CD4-positive, alpha-beta T cell treated with Interleukin-4 for 1 hour (primary cell): ENCODE measurements around the gene ACBD4.

ENCODE experiments used
- DNase-seq, 2 donors: peaks; one replicate each; pipeline ENCODE4 v3.0.0-alpha.2; 2020 to 2022

Gene ACBD4

GRCh38 chr17:45138911-45139532 lies 3.5 kb downstream of the ACBD4 start:
- no peak for DNase-seq

- no peak for DNase-seq
These were observed 4.0 kb downstream of the ACBD4 start for GRCh38 chr17:45139533-45139920.

DNA sequence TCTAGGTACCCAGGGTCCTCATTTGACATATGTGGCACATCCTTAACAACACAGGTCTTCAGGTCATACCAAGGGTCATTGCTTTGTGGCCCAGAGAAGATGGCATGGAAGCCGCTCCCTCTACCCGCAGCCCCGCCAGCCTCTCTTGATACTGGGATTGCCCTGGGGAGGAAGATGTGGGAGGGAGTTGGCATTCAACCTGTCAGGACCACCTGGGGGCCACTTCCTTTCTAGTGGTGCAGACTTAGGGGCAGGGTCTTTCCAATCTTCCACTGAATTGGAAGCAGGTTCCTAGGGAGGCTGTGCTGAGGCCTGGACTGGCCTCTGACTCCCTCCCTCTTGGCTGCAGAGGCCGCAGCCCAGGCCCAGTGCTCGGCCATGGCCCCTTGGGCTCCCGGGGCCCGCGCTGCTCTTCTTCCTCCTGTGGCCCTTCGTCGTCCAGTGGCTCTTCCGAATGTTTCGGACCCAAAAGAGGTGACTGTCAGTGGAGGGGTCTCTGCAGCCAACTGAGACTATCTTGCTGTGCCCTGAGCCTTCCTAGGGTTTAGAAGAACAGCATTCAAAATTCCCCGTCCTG lies 7.7 kb downstream of the ACBD4 start:
- no peak for DNase-seq

DNA sequence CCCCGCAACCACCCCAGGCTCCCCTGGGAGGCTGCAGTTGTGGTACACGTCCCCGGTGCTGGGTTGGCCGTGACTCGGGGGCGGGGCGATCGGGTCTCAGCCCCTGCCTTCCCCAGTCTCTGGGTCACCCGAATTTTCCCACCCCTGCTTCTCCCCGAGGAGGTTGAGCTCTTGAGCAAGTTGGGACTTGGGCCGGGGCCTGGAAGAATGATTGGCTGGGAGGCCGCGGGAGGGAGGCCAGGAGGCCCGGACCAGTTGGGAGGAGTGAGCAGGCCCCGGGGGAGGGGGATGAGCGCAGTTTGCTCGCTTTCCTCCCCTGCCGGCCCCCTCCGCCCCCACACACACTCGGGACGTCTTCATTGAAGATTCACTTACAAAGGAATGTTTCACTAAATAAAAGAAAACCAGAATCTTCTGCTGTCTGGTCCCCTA lies 8.3 kb downstream of the ACBD4 start:
- peak; percentile 15 to 45 for DNase-seq

DNA sequence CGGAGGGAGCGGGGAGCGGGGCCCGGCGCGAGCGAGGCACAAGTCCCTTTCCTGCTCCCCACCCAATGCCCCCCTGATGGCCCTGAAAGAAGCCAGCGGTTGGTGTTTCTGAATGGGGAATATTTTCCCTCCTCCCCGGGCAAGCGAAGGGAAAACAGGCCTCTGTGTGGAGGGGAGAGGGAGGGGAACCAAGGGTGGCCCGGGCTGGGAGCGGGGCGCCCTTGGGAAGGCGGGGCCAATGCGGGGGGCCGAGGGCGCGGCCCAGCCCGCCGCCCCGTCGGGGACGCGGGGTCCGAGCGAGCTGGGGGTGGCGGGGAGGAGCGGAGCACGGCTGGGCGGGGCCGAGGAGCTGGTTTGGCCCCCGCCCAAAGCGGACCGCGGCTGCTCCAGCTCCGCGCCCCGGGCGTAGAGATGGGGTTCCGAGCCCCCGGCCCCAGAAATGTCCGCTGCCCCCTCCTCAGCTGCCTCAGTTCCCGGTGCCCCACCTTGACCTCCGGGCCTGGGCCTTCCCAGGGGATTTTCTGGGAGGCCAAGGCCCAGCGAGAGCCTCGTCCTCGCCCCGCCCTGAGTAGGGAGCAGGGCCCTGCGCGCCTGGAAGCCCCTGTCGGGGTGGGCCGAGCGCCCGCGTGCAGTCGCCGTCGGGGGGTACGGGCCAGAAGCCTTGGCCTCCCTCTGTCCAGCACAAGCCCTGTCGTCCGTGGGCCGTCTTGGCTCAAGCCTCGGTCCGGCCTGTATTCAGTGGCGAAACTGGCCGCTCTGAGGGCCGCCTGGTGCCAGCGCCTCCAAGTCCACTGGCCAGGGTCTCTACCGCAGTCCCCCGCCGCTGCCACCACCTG lies 8.9 kb downstream of the ACBD4 start:
- no peak for DNase-seq

DNA sequence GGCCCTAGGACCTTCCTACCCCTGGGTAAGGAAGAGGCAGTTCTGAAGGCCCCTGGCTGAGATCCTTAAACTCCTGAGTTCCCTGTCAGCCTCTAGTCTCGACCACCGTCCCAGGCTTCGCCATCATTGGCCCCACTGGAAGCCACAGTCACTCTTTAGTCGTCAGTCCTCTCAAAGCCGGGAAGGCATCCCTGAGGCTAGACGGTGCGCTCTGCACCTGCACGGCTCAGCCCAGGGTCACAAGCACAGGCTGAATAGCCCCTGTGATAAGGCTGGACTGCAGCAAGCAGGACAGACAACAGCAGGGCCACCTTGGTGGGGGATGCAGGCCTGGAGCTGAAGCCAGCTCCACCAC lies 9.5 kb downstream of the ACBD4 start:
- no peak for DNase-seq

- no peak for DNase-seq
These were observed 10.7 kb downstream of the ACBD4 start for GRCh38 chr17:45146166-45146565.

GRCh38 chr17:45146592-45146889 lies 11.1 kb downstream of the ACBD4 start:
- no peak for DNase-seq

- no peak for DNase-seq
These were observed 11.5 kb downstream of the ACBD4 start for GRCh38 chr17:45146890-45147580.

DNA sequence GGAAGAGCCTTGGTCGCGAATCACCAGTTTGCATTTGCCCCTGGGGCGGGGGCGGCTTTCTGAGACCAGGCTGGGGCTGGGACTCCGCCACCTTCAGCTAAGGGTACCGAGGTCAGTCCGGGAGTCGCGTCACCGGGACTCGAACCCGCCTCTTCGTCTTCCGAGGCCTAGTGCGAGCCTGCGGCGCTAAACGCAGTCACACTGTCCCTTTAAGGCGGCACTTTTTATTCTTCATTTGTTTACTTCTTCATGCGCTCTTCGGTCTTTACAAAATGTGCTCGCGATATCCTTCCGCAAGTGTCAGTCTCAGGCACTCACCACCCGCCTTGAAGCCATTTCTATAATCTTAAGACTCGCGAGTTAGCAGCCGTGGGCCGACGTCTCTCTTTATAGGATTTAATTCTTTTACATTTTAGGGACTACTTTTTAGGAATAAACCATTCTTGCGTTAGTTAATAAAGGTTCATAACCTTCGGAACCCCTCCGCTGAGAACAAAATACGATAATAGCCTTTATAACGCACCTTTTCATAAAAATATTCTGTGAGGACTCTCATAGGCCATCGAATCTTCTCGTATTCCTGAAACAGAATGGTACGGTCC lies 12.2 kb downstream of the ACBD4 start:
- peak; percentile 88 to 91 for DNase-seq

DNA sequence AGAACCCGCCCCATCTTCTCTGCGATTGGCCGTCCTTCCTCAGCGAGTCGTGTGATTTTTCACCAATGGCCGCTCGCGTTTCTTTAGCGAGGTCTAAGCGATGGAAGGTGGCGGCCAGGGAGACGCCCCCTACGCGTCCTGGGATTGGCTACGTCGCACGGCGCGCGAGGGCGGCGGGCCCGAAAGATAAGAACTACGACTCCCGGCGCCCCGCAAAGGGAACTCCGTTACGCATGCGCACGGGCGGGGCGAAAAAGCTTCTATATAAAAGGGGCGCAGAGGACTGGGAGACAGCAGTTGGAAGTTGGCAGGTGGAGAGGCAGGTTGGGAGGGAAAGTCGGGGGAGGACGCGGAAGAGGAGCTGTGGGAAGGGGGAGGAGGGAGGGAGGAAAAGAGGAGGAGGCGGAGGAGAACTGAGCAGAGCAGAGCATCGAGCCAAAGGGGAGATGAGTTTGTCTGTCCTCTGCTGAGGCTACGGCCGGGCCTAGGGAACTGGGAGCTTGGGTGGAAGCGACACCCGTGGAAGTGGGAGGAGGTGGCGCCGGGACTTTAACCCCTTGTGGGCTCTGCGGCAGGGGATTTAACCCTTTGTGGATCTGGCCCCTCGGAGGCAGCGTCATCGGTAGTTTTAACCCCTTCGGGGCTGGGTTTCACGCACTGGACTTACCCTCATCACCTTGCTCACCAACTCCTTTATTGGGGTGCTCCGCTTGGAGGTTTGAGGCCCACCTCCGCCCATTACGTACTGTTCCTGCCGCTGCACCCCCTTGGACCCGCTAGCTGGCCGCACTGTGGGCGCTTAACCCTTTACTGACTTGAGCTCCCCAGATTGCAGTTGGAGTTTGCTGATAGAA lies 12.9 kb downstream of the ACBD4 start, which contains the start of gene HEXIM1:
TSS of gene HEXIM1 (plus strand) at position 293 of the 854 bp plus-strand sequence. CDS start 716 bp downstream, outside the sequence.
- peak; percentile 100 for DNase-seq

DNA sequence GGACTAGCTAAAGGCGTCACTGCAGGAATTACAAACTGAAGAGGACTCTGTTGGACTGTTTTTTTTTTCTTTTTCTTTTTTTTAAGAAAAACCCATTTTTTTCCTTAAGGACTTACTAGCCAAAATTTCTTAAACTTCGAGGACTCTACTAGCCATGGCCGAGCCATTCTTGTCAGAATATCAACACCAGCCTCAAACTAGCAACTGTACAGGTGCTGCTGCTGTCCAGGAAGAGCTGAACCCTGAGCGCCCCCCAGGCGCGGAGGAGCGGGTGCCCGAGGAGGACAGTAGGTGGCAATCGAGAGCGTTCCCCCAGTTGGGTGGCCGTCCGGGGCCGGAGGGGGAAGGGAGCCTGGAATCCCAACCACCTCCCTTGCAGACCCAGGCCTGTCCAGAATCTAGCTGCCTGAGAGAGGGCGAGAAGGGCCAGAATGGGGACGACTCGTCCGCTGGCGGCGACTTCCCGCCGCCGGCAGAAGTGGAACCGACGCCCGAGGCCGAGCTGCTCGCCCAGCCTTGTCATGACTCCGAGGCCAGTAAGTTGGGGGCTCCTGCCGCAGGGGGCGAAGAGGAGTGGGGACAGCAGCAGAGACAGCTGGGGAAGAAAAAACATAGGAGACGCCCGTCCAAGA lies 13.7 kb downstream of the ACBD4 start:
- peak; percentile 77 for DNase-seq

DNA sequence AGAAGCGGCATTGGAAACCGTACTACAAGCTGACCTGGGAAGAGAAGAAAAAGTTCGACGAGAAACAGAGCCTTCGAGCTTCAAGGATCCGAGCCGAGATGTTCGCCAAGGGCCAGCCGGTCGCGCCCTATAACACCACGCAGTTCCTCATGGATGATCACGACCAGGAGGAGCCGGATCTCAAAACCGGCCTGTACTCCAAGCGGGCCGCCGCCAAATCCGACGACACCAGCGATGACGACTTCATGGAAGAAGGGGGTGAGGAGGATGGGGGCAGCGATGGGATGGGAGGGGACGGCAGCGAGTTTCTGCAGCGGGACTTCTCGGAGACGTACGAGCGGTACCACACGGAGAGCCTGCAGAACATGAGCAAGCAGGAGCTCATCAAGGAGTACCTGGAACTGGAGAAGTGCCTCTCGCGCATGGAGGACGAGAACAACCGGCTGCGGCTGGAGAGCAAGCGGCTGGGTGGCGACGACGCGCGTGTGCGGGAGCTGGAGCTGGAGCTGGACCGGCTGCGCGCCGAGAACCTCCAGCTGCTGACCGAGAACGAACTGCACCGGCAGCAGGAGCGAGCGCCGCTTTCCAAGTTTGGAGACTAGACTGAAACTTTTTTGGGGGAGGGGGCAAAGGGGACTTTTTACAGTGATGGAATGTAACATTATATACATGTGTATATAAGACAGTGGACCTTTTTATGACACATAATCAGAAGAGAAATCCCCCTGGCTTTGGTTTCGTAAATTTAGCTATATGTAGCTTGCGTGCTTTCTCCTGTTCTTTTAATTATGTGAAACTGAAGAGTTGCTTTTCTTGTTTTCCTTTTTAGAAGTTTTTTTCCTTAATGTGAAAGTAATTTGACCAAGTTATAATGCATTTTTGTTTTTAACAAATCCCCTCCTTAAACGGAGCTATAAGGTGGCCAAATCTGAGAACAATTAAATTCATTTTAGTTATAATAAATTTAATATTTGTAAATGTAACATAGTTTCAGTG lies 14.5 kb downstream of the ACBD4 start:
- DNase-seq = peak; percentile 34 to 46

DNA sequence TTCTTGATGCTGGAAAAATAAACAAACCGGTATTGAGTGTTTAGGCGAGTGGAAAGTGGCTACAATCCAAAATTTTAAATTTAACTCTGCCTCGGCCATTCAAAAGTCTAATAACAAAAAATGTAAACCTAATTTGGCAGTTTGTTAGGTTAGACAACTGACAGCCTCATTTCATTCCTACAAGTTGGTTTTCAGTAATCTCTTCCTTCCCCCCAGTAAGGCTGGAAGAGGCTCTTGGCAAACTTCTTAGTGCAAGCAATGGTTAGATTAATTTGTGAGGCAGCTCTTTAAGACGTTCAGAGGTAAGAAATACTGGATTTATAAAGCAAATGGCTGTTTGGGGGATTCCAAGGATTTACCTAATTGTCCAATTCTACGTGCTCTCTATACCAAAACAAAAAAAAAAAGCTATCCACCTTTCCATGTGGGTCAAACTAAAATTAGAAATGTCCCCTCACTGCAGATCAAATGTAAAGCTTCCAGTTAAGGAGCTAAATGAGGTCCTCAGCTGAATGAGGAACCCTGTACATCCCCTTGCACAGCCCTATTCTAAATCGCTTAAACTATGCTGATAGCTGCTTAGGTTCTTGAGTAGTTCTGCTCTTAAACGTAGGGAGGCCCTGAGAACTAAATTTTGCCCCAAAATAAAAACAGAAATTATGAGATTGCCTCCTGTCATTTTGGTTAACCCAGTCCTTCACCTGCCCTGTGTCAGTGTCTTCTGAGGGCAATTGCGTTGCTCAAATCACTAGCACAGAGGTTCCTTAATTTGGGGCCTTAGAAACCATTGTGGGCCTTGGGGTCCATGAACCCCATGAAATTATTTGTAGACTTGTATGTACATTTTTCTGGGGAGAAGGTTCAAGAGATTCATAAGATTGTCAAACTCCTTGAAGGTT lies 15.7 kb downstream of the ACBD4 start:
- DNase-seq = peak in 1 of 2 donors; percentile 24

DNA sequence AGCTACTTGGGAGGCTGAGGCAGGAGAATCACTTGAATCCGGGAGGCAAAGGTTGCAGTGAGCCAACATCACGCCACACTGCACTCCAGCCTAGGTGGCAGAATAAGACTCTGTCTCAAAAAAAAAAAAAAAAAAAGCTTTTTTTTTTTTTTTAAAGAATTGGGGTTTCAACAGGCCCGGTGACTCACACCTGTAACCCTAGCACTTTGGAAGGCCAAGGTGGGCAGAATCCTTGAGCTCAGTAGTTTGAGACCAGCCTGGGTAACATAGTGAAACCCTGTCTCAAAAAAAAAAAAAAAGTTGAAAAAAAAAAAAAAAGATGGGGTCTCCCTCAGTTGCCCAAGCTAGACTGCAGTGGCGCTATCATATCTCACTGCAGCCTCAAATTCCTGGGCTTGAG lies 19.5 kb downstream of the ACBD4 start:
- no peak for DNase-seq

- no peak for DNase-seq
These were observed 20.0 kb downstream of the ACBD4 start for GRCh38 chr17:45155483-45155882.

DNA sequence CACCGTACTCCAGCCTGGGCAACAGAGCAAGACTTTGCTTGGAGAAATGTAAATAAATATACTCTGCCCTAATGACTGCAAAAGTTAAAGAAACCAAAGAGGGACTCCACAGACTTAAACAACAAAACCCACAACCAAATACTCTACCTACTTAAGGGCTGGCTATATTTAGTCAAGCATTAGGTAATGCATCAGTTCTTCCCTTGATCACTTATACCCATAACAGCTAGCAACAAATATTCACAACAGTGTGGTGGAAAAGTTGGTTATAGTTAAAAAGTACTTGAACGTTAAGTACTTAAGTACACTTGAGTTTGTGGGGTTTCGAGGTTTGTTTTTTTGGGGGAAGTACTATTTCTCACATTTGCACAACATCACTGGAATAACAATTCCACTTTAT lies 20.8 kb downstream of the ACBD4 start:
- no peak for DNase-seq

GRCh38 chr17:45160447-45161287 lies 25.2 kb downstream of the ACBD4 start:
- DNase-seq = peak; percentile 66 to 71
